IMR-90 (cell line): ENCODE measurements around the gene DDX54. TPM values are rescaled to one million over a fixed set of nuclear protein-coding genes. Genes with fewer than 3 reads are reported as not detected.

ENCODE experiments used
- ATAC-seq: fragments of 200-7000 bp; cut with Tn5 transposase; 2 replicates; pipeline ENCODE4 v1.9.1; 2020; ENCODE audit warnings: low read depth, mild to moderate bottlenecking, moderate library complexity
- BruUV-seq: library from RNA; stranded (reverse); fragments of 400-500 nt; replicated peaks from 2 replicates; lab custom pipeline; 2021; lab: Mats Ljungman, UMichigan
- CTCF ChIA-PET: fragments of 300-600 bp; formaldehyde crosslinking; extraction: SDS; loops from one replicate; lab custom pipeline; 2021; ENCODE audit warnings: antibody characterized with exemption; lab: Yijun Ruan, JAX
- POLR2A ChIA-PET: fragments of 300-600 bp; sonication (Branson Sonifier 250); formaldehyde crosslinking; loops from one replicate; lab custom pipeline; 2022; ENCODE audit warnings: antibody characterized with exemption; ENCODE audit not compliant: unreplicated experiment; lab: Charles Lee
- DNase-seq: peaks from one replicate; pipeline ENCODE4 v3.0.0; 2013
- H2AFZ ChIP-seq: replicated peaks from 2 replicates; pipeline ENCODE3; 2013; ENCODE audit warnings: low read length, mild to moderate bottlenecking; ENCODE audit not compliant: poor library complexity
- H2AK5ac ChIP-seq: 2 replicates; pipeline ENCODE4 v1.6.1; 2013; ENCODE audit warnings: low read depth, low read length, inconsistent platforms
- H2AK9ac ChIP-seq: replicated peaks from 2 replicates; pipeline ENCODE3; 2013; ENCODE audit warnings: mild to moderate bottlenecking, low read depth, low read length, moderate library complexity; ENCODE audit not compliant: poor library complexity
- H2BK120ac ChIP-seq: 2 replicates; pipeline ENCODE4 v1.6.1; 2013; ENCODE audit warnings: low read depth, low read length, inconsistent platforms
- H2BK15ac ChIP-seq: 3 replicates; pipeline ENCODE4 v1.6.1; 2013; ENCODE audit warnings: low read depth, low read length, inconsistent platforms
- H2BK20ac ChIP-seq: 2 replicates; pipeline ENCODE4 v1.6.1; 2013; ENCODE audit warnings: low read depth, mild to moderate bottlenecking, inconsistent platforms, low read length, moderate library complexity
- H2BK5ac ChIP-seq: 2 replicates; pipeline ENCODE4 v1.6.1; 2013; ENCODE audit warnings: mild to moderate bottlenecking, low read depth, low read length, inconsistent platforms; ENCODE audit not compliant: poor library complexity, severe bottlenecking
- H3K14ac ChIP-seq: replicated peaks from 2 replicates; pipeline ENCODE4 v1.6.1; 2013; ENCODE audit warnings: low read depth, low read length, inconsistent platforms
- H3K18ac ChIP-seq: 2 replicates; pipeline ENCODE4 v1.6.1; 2013; ENCODE audit warnings: low read depth, low read length, control low read depth
- H3K23ac ChIP-seq: 2 replicates; pipeline ENCODE4 v1.6.1; 2013; ENCODE audit warnings: low read depth, low read length, inconsistent platforms
- H3K27ac ChIP-seq: 2 replicates; pipeline ENCODE4 v1.5.1; 2013; ENCODE audit warnings: mild to moderate bottlenecking, control low read depth, low read length; ENCODE audit not compliant: insufficient read depth
- H3K27me3 ChIP-seq: 2 replicates; pipeline ENCODE4 v1.6.1; 2013; ENCODE audit warnings: low read length; ENCODE audit not compliant: control insufficient read depth, insufficient read depth
- H3K36me3 ChIP-seq: 2 replicates; pipeline ENCODE4 v1.6.1; 2013; ENCODE audit warnings: low read length, mixed read lengths; ENCODE audit not compliant: control insufficient read depth, insufficient read depth
- H3K4ac ChIP-seq: 2 replicates; pipeline ENCODE4 v1.6.1; 2013; ENCODE audit warnings: low read depth, low read length, inconsistent platforms
- H3K4me1 ChIP-seq: 2 replicates; pipeline ENCODE4 v1.6.1; 2013; ENCODE audit warnings: low read length, mixed read lengths; ENCODE audit not compliant: control insufficient read depth, insufficient read depth
- H3K4me2 ChIP-seq: 2 replicates; pipeline ENCODE4 v1.6.1; 2013; ENCODE audit warnings: low read depth, mild to moderate bottlenecking, control low read depth, low read length, moderate library complexity
- H3K4me3 ChIP-seq: 2 replicates; pipeline ENCODE4 v1.5.1; 2013; ENCODE audit warnings: low read depth, mild to moderate bottlenecking, control low read depth, low read length, moderate library complexity; ENCODE audit not compliant: insufficient read depth
- H3K56ac ChIP-seq: 2 replicates; pipeline ENCODE4 v1.6.1; 2013; ENCODE audit warnings: low read length, inconsistent platforms; ENCODE audit not compliant: insufficient read depth; ENCODE audit errors: extremely low read depth
- H3K79me1 ChIP-seq, 2 experiments: 2 replicates each; pipeline ENCODE4 v1.6.1; 2013; ENCODE audit warnings: low read length in 2 of 2, inconsistent platforms in 1 of 2, low read depth in 1 of 2
- H3K9ac ChIP-seq: 2 replicates; pipeline ENCODE4 v1.6.1; 2013; ENCODE audit warnings: low read depth, low read length, control low read depth
- H3K9me1 ChIP-seq: 2 replicates; pipeline ENCODE4 v1.6.1; 2013; ENCODE audit warnings: low read length, inconsistent platforms; ENCODE audit not compliant: insufficient read depth
- H3K9me3 ChIP-seq: 2 replicates; pipeline ENCODE4 v1.6.1; 2013; ENCODE audit warnings: low read length; ENCODE audit not compliant: control insufficient read depth, insufficient read depth
- H4K20me1 ChIP-seq: 2 replicates; pipeline ENCODE4 v1.6.1; 2013; ENCODE audit warnings: low read length, inconsistent platforms; ENCODE audit not compliant: insufficient read depth
- H4K5ac ChIP-seq: 2 replicates; pipeline ENCODE4 v1.6.1; 2013; ENCODE audit warnings: mild to moderate bottlenecking, low read depth, low read length, control low read depth
- H4K8ac ChIP-seq, 2 experiments: 2 replicates each; pipeline ENCODE4 v1.6.1; 2013; ENCODE audit warnings: low read depth in 2 of 2, low read length in 2 of 2, control low read depth in 1 of 2, inconsistent platforms in 1 of 2
- H4K91ac ChIP-seq: 2 replicates; pipeline ENCODE4 v1.6.1; 2013; ENCODE audit warnings: low read depth, low read length, inconsistent platforms; ENCODE audit not compliant: insufficient read depth
- BHLHE40 ChIP-seq: fragments of 150-350 bp; IDR thresholded peaks from 2 replicates; pipeline ENCODE4 v1.6.1; 2016; ENCODE audit warnings: mild to moderate bottlenecking, low read depth, low read length
- CHD1 ChIP-seq: IDR thresholded peaks from 2 replicates; pipeline ENCODE4 v1.6.1; 2012; ENCODE audit warnings: low read depth, low read length, improper control_type of control experiment
- FOS ChIP-seq: fragments of 150-350 bp; IDR thresholded peaks from 2 replicates; pipeline ENCODE4 v1.6.1; 2016; ENCODE audit warnings: low read depth, low read length
- MAFK ChIP-seq: IDR thresholded peaks from 2 replicates; pipeline ENCODE4 v1.6.1; 2012; ENCODE audit warnings: low read depth, low read length, improper control_type of control experiment
- MAZ ChIP-seq: IDR thresholded peaks from 2 replicates; pipeline ENCODE4 v1.6.1; 2012; ENCODE audit warnings: low read depth, mild to moderate bottlenecking, low read length, improper control_type of control experiment, moderate library complexity, borderline replicate concordance
- MXI1 ChIP-seq: IDR thresholded peaks from 2 replicates; pipeline ENCODE4 v1.6.1; 2012; ENCODE audit warnings: low read depth, mild to moderate bottlenecking, low read length, moderate library complexity, borderline replicate concordance
- NFE2L2 ChIP-seq: fragments of 150-350 bp; IDR thresholded peaks from 2 replicates; pipeline ENCODE4 v1.6.1; 2016; ENCODE audit warnings: low read depth, mild to moderate bottlenecking, low read length
- POLR2A ChIP-seq: IDR thresholded peaks from 2 replicates; pipeline ENCODE4 v1.6.1; 2012; ENCODE audit warnings: mild to moderate bottlenecking, low read depth, low read length
- RAD21 ChIP-seq: IDR thresholded peaks from 2 replicates; pipeline ENCODE4 v1.6.1; 2012; ENCODE audit warnings: low read length, improper control_type of control experiment
- RCOR1 ChIP-seq: IDR thresholded peaks from 2 replicates; pipeline ENCODE4 v1.6.1; 2012; ENCODE audit warnings: mild to moderate bottlenecking, low read length, improper control_type of control experiment; ENCODE audit not compliant: insufficient replicate concordance
- RFX5 ChIP-seq: IDR thresholded peaks from 2 replicates; pipeline ENCODE4 v1.8.0; 2012; ENCODE audit warnings: low read depth, mild to moderate bottlenecking, low read length, moderate library complexity
- SMC3 ChIP-seq: fragments of 150-350 bp; IDR thresholded peaks from 2 replicates; pipeline ENCODE4 v1.6.1; 2016; ENCODE audit warnings: low read depth, mild to moderate bottlenecking, antibody characterized with exemption, low read length, moderate library complexity
- WGBS, 2 experiments: methylation state at CpG; one replicate each; pipeline versions ENCODE4 v1.1.5 to v1.1.7; 2013; ENCODE audit warnings: missing lambda C conversion rate in 2 of 2; ENCODE audit not compliant: insufficient read length in 1 of 2; ENCODE audit errors: extremely low coverage in 2 of 2; 5-methylcytosine and 5-hydroxymethylcytosine counted together
- dilution Hi-C: fragments of 300-500 bp; cut with HindIII; formaldehyde crosslinking; loops from one replicate; pipeline ENCODE4 v1.14.3; 2018; ENCODE audit warnings: low sequenced_read_pairs; ENCODE audit not compliant: unreplicated experiment
- in situ Hi-C: fragments of 300-500 bp; cut with MboI; formaldehyde crosslinking; loops from 3 replicates; pipeline ENCODE4 v1.14.3; 2019; ENCODE audit warnings: low sequenced_read_pairs, inconsistent platforms, mixed read lengths
- intact Hi-C: fragments of 100-400 bp; cut with micrococcal nuclease; formaldehyde crosslinking; loops from 2 replicates; pipeline ENCODE4 v1.10.0; 2022
- polyA plus RNA-seq, 3 experiments: library from polyadenylated mRNA; depleted of rRNA; stranded (reverse); fragments of >200 nt; gene quantifications; 2 replicates each; pipeline ENCODE4 v1.2.3, GENCODE V29; 2012; ENCODE audit warnings: low replicate concordance in 1 of 3
- total RNA-seq: library from RNA; depleted of rRNA; stranded (reverse); fragments of >200 nt; gene quantifications from 2 replicates; pipeline ENCODE4 v1.2.3, GENCODE V29; 2012
- TF ChIP-seq, protein P1 (sequence below): fragments of 150-350 bp; IDR thresholded peaks from 2 replicates; pipeline ENCODE4 v1.6.1; 2016; ENCODE audit warnings: low read depth, mild to moderate bottlenecking, low read length, moderate library complexity, borderline replicate concordance
- TF ChIP-seq, protein P2 (sequence below): conservative IDR thresholded peaks from 2 replicates; pipeline ENCODE4 v1.5.1; 2012; ENCODE audit warnings: mild to moderate bottlenecking, low read depth, low read length, improper control_type of control experiment
- TF ChIP-seq, protein P3 (sequence below): fragments of 150-350 bp; IDR thresholded peaks from 2 replicates; pipeline ENCODE4 v1.6.1; 2017; ENCODE audit warnings: mild to moderate bottlenecking, antibody characterized with exemption, low read length, low read depth

Gene DDX54
- total and polyA plus RNA-seq, 2 of the 4 experiments (the other 2 are of a cell fraction) = 23.8 to 47.5 TPM

DNA sequence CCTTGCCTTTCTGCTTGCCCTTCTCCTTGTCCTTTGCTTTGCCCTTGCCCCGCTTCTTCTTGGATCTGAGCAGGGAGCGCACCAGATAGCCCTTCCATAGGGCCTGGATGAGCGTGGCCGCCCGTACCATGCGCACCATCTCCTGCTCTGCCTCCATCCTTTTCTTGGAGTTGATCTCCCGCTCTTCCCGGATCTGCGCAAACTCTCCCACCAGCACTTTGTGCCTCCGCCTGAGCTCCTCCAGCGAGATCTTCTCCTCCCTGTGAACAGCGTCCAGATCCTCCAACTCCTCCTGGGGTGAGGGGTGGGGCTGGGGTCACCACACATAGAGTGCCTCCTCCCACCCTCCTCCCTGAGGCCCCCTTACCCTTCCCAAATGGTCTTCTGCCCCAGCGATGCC, 10.3 kb upstream of the DDX54 start:
- H3K4me2 ChIP-seq = no peak overlapping the region
- H3K18ac ChIP-seq = no peak overlapping the region; the same call in 1 of the 2 replicates
- peaks cover 10% of the 10 kb centered on the region for H3K36me3 ChIP-seq
- H3K9me3 ChIP-seq = no peaks in the 10 kb centered on the region
- in situ Hi-C loops (loop anchor here (5.0 to 25.0 kb wide), 2 partner anchors 232 to 1217 kb away; partner anchors contain the start of gene TBX5), dilution Hi-C loops (no loop called here), intact Hi-C loops (loop anchor here (5.0 to 10.0 kb wide), 3 partner anchors 102 to 717 kb away; partner anchors contain the start of gene PLBD2)
- H2BK20ac ChIP-seq = peak overlapping the region; percentile 91
- ATAC-seq (no peak), DNase-seq (no peak)
- peak overlapping the region; percentile 0; the same call in 1 of the 2 replicates for H4K5ac ChIP-seq
- peak overlapping the region in 1 of 2 experiments; percentile 66; a peak in 1 of 4 replicates for H4K8ac ChIP-seq
- H3K27ac ChIP-seq = peak overlapping the region; percentile 77
- no peaks in the 10 kb centered on the region for H4K20me1 ChIP-seq
- H3K27me3 ChIP-seq = no peaks in the 10 kb centered on the region
- peak overlapping the region; percentile 72; the same call in 1 of the 2 replicates for H3K14ac ChIP-seq
- CTCF ChIA-PET = interaction anchor here (1.2 kb wide), 1 partner anchor 230 kb away, joined by 6 read pairs; no protein-coding TSS in a partner anchor
- 98% methylated on average over 6 of the region's 13 CpGs; no CpG with 5 or more reads in 1 of the 2 experiments for WGBS, 2 experiments
- peak overlapping the region; percentile 64; the same call in 1 of the 2 replicates for H4K91ac ChIP-seq
- peaks cover 9% of the 10 kb centered on the region for H3K4me1 ChIP-seq
- peaks cover 5% of the 10 kb centered on the region; the same call in 1 of the 2 replicates for H3K9me1 ChIP-seq
- peak overlapping the region; percentile 31 for H2BK5ac ChIP-seq
- H3K79me1 ChIP-seq = peaks cover 2 to 12% of the 10 kb centered on the region in 2 experiments; a peak in 1 of 4 replicates
- peak overlapping the region; percentile 51 for H2AK9ac ChIP-seq
- no peak overlapping the region for H3K56ac ChIP-seq
- H3K4ac ChIP-seq = peak overlapping the region; percentile 90
- H3K23ac ChIP-seq = peak overlapping the region; percentile 48; the same call in 1 of the 2 replicates
- H3K9ac ChIP-seq = 0 out of 2 replicates have a peak overlapping the region, but pooled peaks have one; percentile 0
- POLR2A ChIA-PET = no interaction called here
- H3K4me3 ChIP-seq = no peak overlapping the region
- peak overlapping the region; percentile 65; the same call in 1 of the 3 replicates for H2BK15ac ChIP-seq
- peak overlapping the region; percentile 88 for H2AK5ac ChIP-seq
- peak overlapping the region; percentile 93 for H2BK120ac ChIP-seq
- peak overlapping the region; percentile 26 for H2AFZ ChIP-seq
- no TSS peak for BruUV-seq
- no peak for TF ChIP-seq RCOR1
- no peak for TF ChIP-seq BHLHE40
- TF ChIP-seq SMC3 = no peak
- no peak for TF ChIP-seq MAFK
- no peak for TF ChIP-seq RAD21
- TF ChIP-seq POLR2A = no peak
- TF ChIP-seq MXI1 = no peak
- TF ChIP-seq RFX5 = no peak
- TF ChIP-seq CHD1 = no peak
- no peak for TF ChIP-seq NFE2L2
- TF ChIP-seq FOS = no peak
- TF ChIP-seq, protein P1, sequence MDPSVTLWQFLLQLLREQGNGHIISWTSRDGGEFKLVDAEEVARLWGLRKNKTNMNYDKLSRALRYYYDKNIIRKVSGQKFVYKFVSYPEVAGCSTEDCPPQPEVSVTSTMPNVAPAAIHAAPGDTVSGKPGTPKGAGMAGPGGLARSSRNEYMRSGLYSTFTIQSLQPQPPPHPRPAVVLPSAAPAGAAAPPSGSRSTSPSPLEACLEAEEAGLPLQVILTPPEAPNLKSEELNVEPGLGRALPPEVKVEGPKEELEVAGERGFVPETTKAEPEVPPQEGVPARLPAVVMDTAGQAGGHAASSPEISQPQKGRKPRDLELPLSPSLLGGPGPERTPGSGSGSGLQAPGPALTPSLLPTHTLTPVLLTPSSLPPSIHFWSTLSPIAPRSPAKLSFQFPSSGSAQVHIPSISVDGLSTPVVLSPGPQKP = no peak
- TF ChIP-seq, protein P2, sequence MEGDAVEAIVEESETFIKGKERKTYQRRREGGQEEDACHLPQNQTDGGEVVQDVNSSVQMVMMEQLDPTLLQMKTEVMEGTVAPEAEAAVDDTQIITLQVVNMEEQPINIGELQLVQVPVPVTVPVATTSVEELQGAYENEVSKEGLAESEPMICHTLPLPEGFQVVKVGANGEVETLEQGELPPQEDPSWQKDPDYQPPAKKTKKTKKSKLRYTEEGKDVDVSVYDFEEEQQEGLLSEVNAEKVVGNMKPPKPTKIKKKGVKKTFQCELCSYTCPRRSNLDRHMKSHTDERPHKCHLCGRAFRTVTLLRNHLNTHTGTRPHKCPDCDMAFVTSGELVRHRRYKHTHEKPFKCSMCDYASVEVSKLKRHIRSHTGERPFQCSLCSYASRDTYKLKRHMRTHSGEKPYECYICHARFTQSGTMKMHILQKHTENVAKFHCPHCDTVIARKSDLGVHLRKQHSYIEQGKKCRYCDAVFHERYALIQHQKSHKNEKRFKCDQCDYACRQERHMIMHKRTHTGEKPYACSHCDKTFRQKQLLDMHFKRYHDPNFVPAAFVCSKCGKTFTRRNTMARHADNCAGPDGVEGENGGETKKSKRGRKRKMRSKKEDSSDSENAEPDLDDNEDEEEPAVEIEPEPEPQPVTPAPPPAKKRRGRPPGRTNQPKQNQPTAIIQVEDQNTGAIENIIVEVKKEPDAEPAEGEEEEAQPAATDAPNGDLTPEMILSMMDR = no peak
- TF ChIP-seq, protein P3, sequence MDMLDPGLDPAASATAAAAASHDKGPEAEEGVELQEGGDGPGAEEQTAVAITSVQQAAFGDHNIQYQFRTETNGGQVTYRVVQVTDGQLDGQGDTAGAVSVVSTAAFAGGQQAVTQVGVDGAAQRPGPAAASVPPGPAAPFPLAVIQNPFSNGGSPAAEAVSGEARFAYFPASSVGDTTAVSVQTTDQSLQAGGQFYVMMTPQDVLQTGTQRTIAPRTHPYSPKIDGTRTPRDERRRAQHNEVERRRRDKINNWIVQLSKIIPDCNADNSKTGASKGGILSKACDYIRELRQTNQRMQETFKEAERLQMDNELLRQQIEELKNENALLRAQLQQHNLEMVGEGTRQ = no peak
- no peak for TF ChIP-seq MAZ
